ENCODE data around the gene CISTR.

DNA sequence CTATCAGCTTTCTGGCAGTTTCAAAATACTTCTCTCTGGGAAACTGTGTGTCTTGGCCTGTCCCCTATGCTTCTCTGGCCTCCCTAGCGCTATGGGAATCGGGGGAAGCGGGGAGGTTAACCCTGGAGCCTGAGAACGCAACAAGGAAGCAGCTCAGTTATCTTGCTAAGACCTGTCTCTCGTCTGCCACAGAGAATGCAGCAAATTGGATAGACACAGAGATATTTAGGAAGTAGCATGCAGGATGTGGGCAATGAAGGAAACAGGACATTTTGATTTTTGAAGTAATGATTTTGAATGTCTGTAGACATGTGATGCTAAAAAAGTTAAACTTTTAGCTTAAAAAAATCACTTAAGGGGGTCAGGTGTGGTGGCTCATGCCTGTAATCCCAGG lies 18.0 kb downstream of the CISTR start:
- TF ChIP-seq, protein P1, sequence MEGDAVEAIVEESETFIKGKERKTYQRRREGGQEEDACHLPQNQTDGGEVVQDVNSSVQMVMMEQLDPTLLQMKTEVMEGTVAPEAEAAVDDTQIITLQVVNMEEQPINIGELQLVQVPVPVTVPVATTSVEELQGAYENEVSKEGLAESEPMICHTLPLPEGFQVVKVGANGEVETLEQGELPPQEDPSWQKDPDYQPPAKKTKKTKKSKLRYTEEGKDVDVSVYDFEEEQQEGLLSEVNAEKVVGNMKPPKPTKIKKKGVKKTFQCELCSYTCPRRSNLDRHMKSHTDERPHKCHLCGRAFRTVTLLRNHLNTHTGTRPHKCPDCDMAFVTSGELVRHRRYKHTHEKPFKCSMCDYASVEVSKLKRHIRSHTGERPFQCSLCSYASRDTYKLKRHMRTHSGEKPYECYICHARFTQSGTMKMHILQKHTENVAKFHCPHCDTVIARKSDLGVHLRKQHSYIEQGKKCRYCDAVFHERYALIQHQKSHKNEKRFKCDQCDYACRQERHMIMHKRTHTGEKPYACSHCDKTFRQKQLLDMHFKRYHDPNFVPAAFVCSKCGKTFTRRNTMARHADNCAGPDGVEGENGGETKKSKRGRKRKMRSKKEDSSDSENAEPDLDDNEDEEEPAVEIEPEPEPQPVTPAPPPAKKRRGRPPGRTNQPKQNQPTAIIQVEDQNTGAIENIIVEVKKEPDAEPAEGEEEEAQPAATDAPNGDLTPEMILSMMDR (conservative IDR thresholded peaks at IDR 0.05 in 1 of 2, IDR thresholded peaks at IDR 0.05 in 1 of 2; ENCODE audit: low read depth in 1 of 2, low read length in 2 of 2) = no peak
- TF ChIP-seq EZH2 (IDR thresholded peaks at IDR 0.05; ENCODE audit: low read length, missing control alignments) = no peak

Measured in fibroblast of lung (primary cell).